Mucosa of stomach (tissue), 1 donor: ENCODE measurements around the gene IGF2BP3.
"Not testable (repeated sequence)": the region's sequence is repeated elsewhere in the genome, so short reads cannot be mapped to it uniquely, and the experiment has no call there.

Experiments used
- H3K27me3 ChIP-seq: one replicate; pipeline ENCODE4 v1.7.0; 2013; ENCODE audit warnings: mild to moderate bottlenecking, low read length; ENCODE audit not compliant: control insufficient read depth, insufficient read depth
- H3K36me3 ChIP-seq: one replicate; pipeline ENCODE4 v1.7.0; 2013; ENCODE audit warnings: low read length; ENCODE audit not compliant: control insufficient read depth, insufficient read depth
- H3K4me1 ChIP-seq: one replicate; pipeline ENCODE4 v1.7.0; 2013; ENCODE audit warnings: mild to moderate bottlenecking, low read length; ENCODE audit not compliant: control insufficient read depth, insufficient read depth
- H3K4me3 ChIP-seq: one replicate; pipeline ENCODE4 v1.7.0; 2013; ENCODE audit warnings: low read length
- H3K9ac ChIP-seq: one replicate; pipeline ENCODE4 v1.7.0; 2013; ENCODE audit warnings: mild to moderate bottlenecking, low read length, moderate library complexity
- H3K9me3 ChIP-seq: one replicate; pipeline ENCODE4 v1.7.0; 2013; ENCODE audit warnings: mild to moderate bottlenecking, low read length, moderate library complexity; ENCODE audit not compliant: control insufficient read depth
- donor health status: Pancreatic carcinoma.

The IGF2BP3 gene

GRCh38 chr7:23410446-23411183, 59.7 kb downstream of the IGF2BP3 start:
- Histone ChIP-seq H3K4me1 (no peaks in the 10 kb centered on the region), H3K4me3 (no peak overlapping the region), H3K9ac (no peak overlapping the region), H3K27me3 (no peaks in the 10 kb centered on the region), H3K36me3 (no peaks in the 10 kb centered on the region), H3K9me3 (no peaks in the 10 kb centered on the region)

- not testable (repeated sequence) for H3K9me3 ChIP-seq, H3K4me1 ChIP-seq, H3K36me3 ChIP-seq, H3K27me3 ChIP-seq, H3K9ac ChIP-seq, H3K4me3 ChIP-seq
These were observed 63.7 kb downstream of the IGF2BP3 start for GRCh38 chr7:23406564-23406963.

GRCh38 chr7:23405240-23405618, 65.1 kb downstream of the IGF2BP3 start:
- Histone ChIP-seq H3K36me3 (no peaks in the 10 kb centered on the region), H3K9ac (no peak overlapping the region), H3K4me3 (no peak overlapping the region), H3K4me1 (no peaks in the 10 kb centered on the region), H3K27me3 (no peaks in the 10 kb centered on the region), H3K9me3 (no peaks in the 10 kb centered on the region)

- Histone ChIP-seq H3K9ac (no peak overlapping the region), H3K36me3 (no peaks in the 10 kb centered on the region), H3K27me3 (no peaks in the 10 kb centered on the region), H3K4me1 (no peaks in the 10 kb centered on the region), H3K4me3 (no peak overlapping the region), H3K9me3 (no peaks in the 10 kb centered on the region)
These were observed 65.6 kb downstream of the IGF2BP3 start for GRCh38 chr7:23404546-23405239.

- Histone ChIP-seq H3K9ac (no peak overlapping the region), H3K36me3 (no peaks in the 10 kb centered on the region), H3K4me3 (no peak overlapping the region), H3K27me3 (no peaks in the 10 kb centered on the region), H3K9me3 (no peaks in the 10 kb centered on the region), H3K4me1 (no peaks in the 10 kb centered on the region)
These were observed 66.3 kb downstream of the IGF2BP3 start for GRCh38 chr7:23403970-23404369.

GRCh38 chr7:23398090-23398489, 72.2 kb downstream of the IGF2BP3 start:
- H3K9ac ChIP-seq, H3K4me1 ChIP-seq, H3K9me3 ChIP-seq, H3K36me3 ChIP-seq, H3K4me3 ChIP-seq, H3K27me3 ChIP-seq: not testable (repeated sequence)

- Histone ChIP-seq H3K9ac (no peak overlapping the region), H3K4me3 (no peak overlapping the region), H3K36me3 (no peaks in the 10 kb centered on the region), H3K27me3 (no peaks in the 10 kb centered on the region), H3K4me1 (peaks cover 7% of the 10 kb centered on the region), H3K9me3 (no peaks in the 10 kb centered on the region)
These were observed 73.0 kb downstream of the IGF2BP3 start for GRCh38 chr7:23397241-23397640.

GRCh38 chr7:23396222-23397015, 73.9 kb downstream of the IGF2BP3 start:
- Histone ChIP-seq H3K9ac (no peak overlapping the region), H3K9me3 (no peaks in the 10 kb centered on the region), H3K36me3 (no peaks in the 10 kb centered on the region), H3K4me3 (no peak overlapping the region), H3K4me1 (peaks cover 15% of the 10 kb centered on the region), H3K27me3 (no peaks in the 10 kb centered on the region)

- Histone ChIP-seq H3K4me1 (peaks cover 18% of the 10 kb centered on the region), H3K9me3 (no peaks in the 10 kb centered on the region), H3K4me3 (no peak overlapping the region)
These were observed 75.7 kb downstream of the IGF2BP3 start for GRCh38 chr7:23394488-23395171.

GRCh38 chr7:23393636-23394035, 76.7 kb downstream of the IGF2BP3 start:
- Histone ChIP-seq H3K9ac (no peak overlapping the region), H3K4me3 (no peak overlapping the region), H3K9me3 (no peaks in the 10 kb centered on the region), H3K27me3 (no peaks in the 10 kb centered on the region), H3K4me1 (peaks cover 18% of the 10 kb centered on the region), H3K36me3 (no peaks in the 10 kb centered on the region)

More at GRCh38 chr7:23394488-23395171, 75.7 kb downstream of the IGF2BP3 start:
- H3K27me3 ChIP-seq = no peaks in the 10 kb centered on the region
- no peaks in the 10 kb centered on the region for H3K36me3 ChIP-seq
- no peak overlapping the region for H3K9ac ChIP-seq

GRCh38 chr7:23389701-23390100, 80.6 kb downstream of the IGF2BP3 start:
- no peaks in the 10 kb centered on the region for H3K27me3 ChIP-seq
- H3K4me3 ChIP-seq = no peak overlapping the region
- no peaks in the 10 kb centered on the region for H3K9me3 ChIP-seq
- H3K9ac ChIP-seq = no peak overlapping the region
- peaks cover 18% of the 10 kb centered on the region for H3K4me1 ChIP-seq
- H3K36me3 ChIP-seq = no peaks in the 10 kb centered on the region
